ENCODE data around the gene HLA-G. TPM values are rescaled to one million over a fixed set of nuclear protein-coding genes. Genes with fewer than 3 reads are reported as not detected.

HLA-G gene
- total RNA-seq, 4 donors from 2014 or later: not detected

DNA sequence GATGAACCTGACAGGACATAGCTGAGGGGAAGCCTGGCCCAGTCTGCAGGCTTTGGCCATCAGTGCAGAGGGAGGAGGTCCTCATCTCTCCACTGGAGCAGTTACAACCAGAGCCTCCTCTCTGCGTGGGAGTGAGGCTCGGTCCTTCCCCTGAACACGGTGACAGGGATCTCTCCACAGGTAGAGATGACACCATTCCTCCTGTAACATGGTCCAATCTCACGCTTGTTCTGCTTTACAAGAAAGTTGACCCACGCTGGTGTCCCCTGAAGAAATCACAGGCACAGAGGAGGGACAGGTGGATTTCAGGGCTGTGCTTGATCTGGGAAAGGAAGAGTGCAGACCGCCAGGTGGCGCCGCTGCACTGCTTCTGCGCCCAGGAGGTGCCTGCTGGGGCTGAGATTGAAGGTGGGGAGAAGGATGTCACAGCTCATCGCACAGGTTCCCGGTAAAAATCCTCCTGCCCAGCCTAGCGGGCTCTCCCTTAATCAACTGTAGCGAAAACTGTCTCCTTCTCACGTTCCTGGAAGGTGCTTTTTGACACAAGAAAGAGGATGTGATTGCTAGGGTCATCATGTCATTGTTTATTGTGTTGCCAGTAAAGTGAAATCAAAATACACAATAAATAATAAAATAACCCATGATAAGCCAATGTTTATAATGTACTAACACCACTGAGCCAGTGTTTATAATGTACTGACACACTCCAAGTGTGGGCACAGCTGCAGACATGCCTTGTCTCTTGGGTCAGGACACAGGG is 20.4 kb downstream of the HLA-G start:
- peak; percentile 80 for DNase-seq (ENCODE audit: low spot score)
- TF ChIP-seq, protein P1, sequence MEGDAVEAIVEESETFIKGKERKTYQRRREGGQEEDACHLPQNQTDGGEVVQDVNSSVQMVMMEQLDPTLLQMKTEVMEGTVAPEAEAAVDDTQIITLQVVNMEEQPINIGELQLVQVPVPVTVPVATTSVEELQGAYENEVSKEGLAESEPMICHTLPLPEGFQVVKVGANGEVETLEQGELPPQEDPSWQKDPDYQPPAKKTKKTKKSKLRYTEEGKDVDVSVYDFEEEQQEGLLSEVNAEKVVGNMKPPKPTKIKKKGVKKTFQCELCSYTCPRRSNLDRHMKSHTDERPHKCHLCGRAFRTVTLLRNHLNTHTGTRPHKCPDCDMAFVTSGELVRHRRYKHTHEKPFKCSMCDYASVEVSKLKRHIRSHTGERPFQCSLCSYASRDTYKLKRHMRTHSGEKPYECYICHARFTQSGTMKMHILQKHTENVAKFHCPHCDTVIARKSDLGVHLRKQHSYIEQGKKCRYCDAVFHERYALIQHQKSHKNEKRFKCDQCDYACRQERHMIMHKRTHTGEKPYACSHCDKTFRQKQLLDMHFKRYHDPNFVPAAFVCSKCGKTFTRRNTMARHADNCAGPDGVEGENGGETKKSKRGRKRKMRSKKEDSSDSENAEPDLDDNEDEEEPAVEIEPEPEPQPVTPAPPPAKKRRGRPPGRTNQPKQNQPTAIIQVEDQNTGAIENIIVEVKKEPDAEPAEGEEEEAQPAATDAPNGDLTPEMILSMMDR (IDR thresholded peaks at IDR 0.05): peak in 2 of 3 donors; percentile 67 to 89
- ATAC-seq (ENCODE audit: low FRiP score): peak; percentile 61

DNA sequence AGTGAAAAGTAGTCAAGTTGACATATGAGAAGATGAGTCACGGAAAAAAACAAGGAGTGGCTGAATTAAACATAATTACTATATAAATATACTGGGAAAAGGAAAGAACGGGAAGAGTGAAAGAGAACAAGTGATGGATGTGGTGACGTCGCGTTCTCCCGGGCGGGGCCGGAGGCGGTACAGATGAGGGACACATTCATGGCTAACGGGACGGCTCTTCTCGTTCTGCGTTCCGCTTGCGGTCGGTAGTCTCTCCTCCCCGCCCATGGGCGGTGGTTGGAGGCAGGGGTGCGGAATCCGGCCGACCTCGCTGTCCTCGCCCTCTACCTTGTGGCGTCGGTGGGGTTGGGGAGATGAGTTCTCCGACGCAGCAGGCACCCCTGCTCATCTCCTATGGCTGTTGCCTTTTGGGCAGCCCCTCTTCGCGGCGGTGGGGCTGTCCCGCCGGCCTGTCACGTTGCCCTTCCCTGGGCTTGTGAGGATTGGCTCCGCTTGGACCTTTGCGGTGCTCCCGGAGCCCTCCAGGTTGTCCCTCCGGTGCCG is 22.5 kb downstream of the HLA-G start:
- DNase-seq (ENCODE audit: low spot score): no peak
- no peak for ATAC-seq (ENCODE audit: low FRiP score)
- TF ChIP-seq, protein P1 (IDR thresholded peaks at IDR 0.05): no peak

DNA sequence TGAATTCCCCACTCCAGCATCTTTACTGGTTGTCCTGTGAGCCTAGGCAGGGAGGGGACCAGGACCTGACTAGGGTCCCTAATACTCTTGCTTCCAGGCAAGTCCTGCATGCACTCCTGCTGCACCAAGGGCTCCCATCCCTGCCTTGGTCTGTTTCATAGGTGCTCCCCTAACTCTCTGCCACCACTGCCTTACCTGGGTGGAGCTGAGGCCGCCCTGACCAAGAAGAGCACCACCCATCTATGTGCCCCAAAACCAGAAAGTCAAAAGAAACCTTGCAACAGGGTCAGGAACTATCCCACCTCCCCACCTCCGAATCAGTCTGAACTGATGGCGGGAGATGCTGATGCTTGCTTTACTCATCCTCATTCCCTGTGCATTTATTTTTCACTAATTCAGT is 23.6 kb downstream of the HLA-G start:
- DNase-seq (ENCODE audit: low spot score) (no peak), ATAC-seq (ENCODE audit: low FRiP score) (no peak)
- TF ChIP-seq, protein P1 (IDR thresholded peaks at IDR 0.05): no peak

DNA sequence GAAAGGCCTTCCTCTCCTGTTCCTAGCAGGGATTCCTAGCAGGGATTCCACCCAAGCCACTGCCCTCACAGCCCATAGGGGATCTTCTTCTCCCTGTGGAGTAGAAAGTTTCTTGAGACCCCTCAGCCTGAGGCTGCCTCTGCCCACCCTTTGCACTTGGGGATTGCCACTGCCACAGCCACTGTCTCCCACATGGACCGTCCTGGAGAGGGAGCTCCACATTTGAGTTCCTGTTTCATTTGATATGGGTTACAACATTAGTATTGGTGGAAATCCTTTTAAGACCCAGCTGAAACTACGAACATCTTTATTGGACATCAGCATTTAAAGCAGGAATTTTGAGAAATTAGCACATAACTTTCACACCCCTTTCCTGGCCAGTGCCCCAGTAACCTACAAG is 25.6 kb downstream of the HLA-G start:
- TF ChIP-seq, protein P1 (IDR thresholded peaks at IDR 0.05): no peak
- no peak for DNase-seq (ENCODE audit: low spot score)
- no peak for ATAC-seq (ENCODE audit: low FRiP score)

DNA sequence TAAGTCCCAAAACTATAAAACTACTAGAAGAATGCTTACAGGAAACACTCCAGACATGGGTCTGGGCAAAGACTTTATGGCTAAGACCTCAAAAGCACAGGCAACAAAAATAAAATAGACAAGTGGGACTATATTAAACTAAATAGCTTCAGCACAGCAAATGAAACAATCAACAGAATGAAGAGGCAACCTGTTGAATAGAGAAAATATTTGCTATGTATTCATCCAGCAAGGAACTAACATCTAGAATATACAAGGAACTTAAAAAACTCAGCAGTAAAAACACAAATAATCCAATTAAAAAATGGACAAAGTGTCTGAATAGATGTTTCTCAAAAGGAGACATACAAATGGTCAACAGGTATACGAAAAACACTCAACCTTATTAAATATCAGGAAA is 30.4 kb downstream of the HLA-G start:
- no peak for DNase-seq (ENCODE audit: low spot score)
- TF ChIP-seq, protein P1 (IDR thresholded peaks at IDR 0.05): no peak
- no peak for ATAC-seq (ENCODE audit: low FRiP score)

DNA sequence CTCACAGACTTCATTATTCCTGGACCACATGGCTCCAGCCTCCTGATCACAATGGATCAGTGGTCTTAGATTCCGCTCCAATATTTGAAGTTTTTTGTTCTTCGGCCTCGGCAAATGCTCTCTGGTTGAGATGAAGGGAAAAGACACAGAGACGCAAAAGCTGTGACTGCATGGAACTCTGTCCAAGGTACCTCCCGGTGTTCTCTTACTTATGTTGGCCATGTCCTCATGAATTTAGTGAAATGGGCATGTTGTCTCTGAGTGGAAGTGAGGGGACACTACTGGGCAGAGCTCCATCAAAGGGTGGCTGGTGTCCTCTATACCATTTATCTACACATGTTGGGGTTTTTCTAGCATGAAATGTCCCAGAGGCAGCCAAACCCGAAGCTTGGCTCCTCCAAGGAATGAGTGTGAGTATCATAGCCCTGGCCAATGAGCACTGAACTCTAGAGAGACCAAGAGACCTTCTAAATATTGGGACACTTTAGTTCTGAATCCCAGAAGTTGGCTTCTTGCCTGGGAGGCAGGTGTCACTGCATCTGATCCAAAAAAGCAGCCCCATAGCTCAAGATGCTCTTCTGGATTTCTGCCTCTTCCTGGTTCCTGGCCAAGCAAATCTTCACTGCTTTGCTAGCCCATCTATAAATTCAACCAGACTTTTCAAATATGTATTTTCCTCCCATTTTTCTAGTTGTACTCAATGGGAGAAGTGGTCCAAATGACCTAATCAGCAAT is 34.1 kb downstream of the HLA-G start:
- TF ChIP-seq, protein P1 (IDR thresholded peaks at IDR 0.05): no peak
- no peak for DNase-seq (ENCODE audit: low spot score)
- no peak for ATAC-seq (ENCODE audit: low FRiP score)

Data from omental fat pad (tissue), 4 donors.